Endothelial cell of umbilical vein (primary cell): ENCODE data around the gene AMPH. TPM values are rescaled to one million over a fixed set of nuclear protein-coding genes. Genes with fewer than 3 reads are reported as not detected.

Experiments
- BruUV-seq: library from RNA; stranded (reverse); fragments of 400-500 nt; replicated peaks from 2 replicates; lab custom pipeline; 2021; lab: Mats Ljungman, UMichigan
- CTCF ChIA-PET: fragments of 300-600, 350-600 bp; sonication (Branson Sonifier 250); formaldehyde crosslinking; loops from one replicate; lab custom pipeline; 2021; ENCODE audit warnings: antibody characterized with exemption, inconsistent platforms; lab: Charles Lee
- POLR2A ChIA-PET: fragments of 300-600, 350-600 bp; sonication (Branson Sonifier 250); formaldehyde crosslinking; loops from one replicate; lab custom pipeline; 2021; ENCODE audit warnings: antibody characterized with exemption, inconsistent platforms; lab: Charles Lee
- DNase-seq: peaks from one replicate; pipeline ENCODE4 v3.0.0-alpha.2; 2011; ENCODE audit warnings: low read depth, low spot score
- FAIRE-seq: peaks from 2 replicates; lab custom pipeline; 2011; peaks lifted over from hg19 to GRCh38; lab: Jason Lieb, UNC
- H2AFZ ChIP-seq: 2 replicates; pipeline ENCODE4 v1.6.0; 2012; ENCODE audit warnings: low read depth, low read length, control low read depth, inconsistent platforms
- H3K27ac ChIP-seq: 2 replicates; pipeline ENCODE4 v1.5.1; 2011; ENCODE audit warnings: low read depth, mild to moderate bottlenecking, control low read depth, low read length, moderate library complexity; ENCODE audit not compliant: insufficient read depth
- H3K27me3 ChIP-seq, 2 experiments: 2 replicates each; pipeline versions ENCODE4 v1.6.0 to v1.6.1; 2011; ENCODE audit warnings: low read length in 2 of 2, mixed read lengths in 1 of 2; ENCODE audit not compliant: control insufficient read depth in 2 of 2, insufficient read depth in 2 of 2
- H3K36me3 ChIP-seq, 2 experiments: 2 replicates in 1 of 2; 3 replicates in 1 of 2; pipeline ENCODE4 v1.5.1; 2011; ENCODE audit warnings: low read length in 2 of 2, mild to moderate bottlenecking in 1 of 2, moderate library complexity in 1 of 2; ENCODE audit not compliant: control insufficient read depth in 2 of 2, insufficient read depth in 2 of 2; ENCODE audit errors: extremely low read depth in 1 of 2
- H3K4me1 ChIP-seq: 3 replicates; pipeline ENCODE4 v1.5.1; 2011; ENCODE audit warnings: mild to moderate bottlenecking, low read length; ENCODE audit not compliant: control insufficient read depth, insufficient read depth; ENCODE audit errors: extremely low read depth
- H3K4me2 ChIP-seq: 2 replicates; pipeline ENCODE4 v1.6.1; 2011; ENCODE audit warnings: low read length, control low read depth, mixed read lengths; ENCODE audit not compliant: insufficient read depth
- H3K4me3 ChIP-seq, 3 experiments: fragments of 200-600 bp in 1 of 3; sonication (generic), shearing (Covaris generic) in 1 of 3; replicated peaks in 1 of 3; 2 replicates each; pipeline ENCODE4 v1.5.1; 2011 to 2016; ENCODE audit warnings: control low read depth in 3 of 3, low read length in 3 of 3, mild to moderate bottlenecking in 2 of 3, inconsistent platforms in 1 of 3, low read depth in 1 of 3, moderate library complexity in 1 of 3; ENCODE audit not compliant: insufficient read depth in 1 of 3
- H3K79me2 ChIP-seq: 2 replicates; pipeline ENCODE4 v1.6.0; 2012; ENCODE audit warnings: low read length, inconsistent platforms; ENCODE audit not compliant: control insufficient read depth, insufficient read depth
- H3K9ac ChIP-seq: replicated peaks from 2 replicates; pipeline ENCODE3; 2011; ENCODE audit warnings: low read length, control low read depth; ENCODE audit not compliant: insufficient read depth; ENCODE audit errors: extremely low read depth
- H3K9me1 ChIP-seq: replicated peaks from 3 replicates; pipeline ENCODE4 v1.6.0; 2011; ENCODE audit warnings: mild to moderate bottlenecking, low read length; ENCODE audit not compliant: control insufficient read depth, insufficient read depth; ENCODE audit errors: extremely low read depth
- H3K9me3 ChIP-seq: replicated peaks from 2 replicates; pipeline ENCODE4 v1.5.1; 2012; ENCODE audit warnings: low read length, inconsistent platforms; ENCODE audit not compliant: control insufficient read depth, insufficient read depth
- H4K20me1 ChIP-seq: replicated peaks from 2 replicates; pipeline ENCODE3; 2011; ENCODE audit warnings: mild to moderate bottlenecking, low read length; ENCODE audit not compliant: control insufficient read depth, insufficient read depth; ENCODE audit errors: extremely low read depth
- CTCF ChIP-seq, 2 donors: IDR thresholded peaks; 1 replicate in 1 of 2; 2 replicates in 1 of 2; pipeline ENCODE4 v1.5.1; 2011; ENCODE audit warnings: low read length in 2 of 2, mild to moderate bottlenecking in 2 of 2, moderate library complexity in 2 of 2, control low read depth in 1 of 2, inconsistent platforms in 1 of 2, low read depth in 1 of 2; ENCODE audit not compliant: insufficient read depth in 1 of 2; ENCODE audit errors: extremely low read depth in 1 of 2
- EZH2 ChIP-seq: IDR thresholded peaks from 2 replicates; pipeline ENCODE4 v1.6.1; 2012; ENCODE audit warnings: borderline replicate concordance, low read depth, mild to moderate bottlenecking, moderate library complexity, low read length, inconsistent platforms; ENCODE audit not compliant: severe bottlenecking
- FOS ChIP-seq: IDR thresholded peaks from 2 replicates; pipeline ENCODE4 v1.6.1; 2011; ENCODE audit warnings: mild to moderate bottlenecking, low read length, moderate library complexity, borderline replicate concordance; ENCODE audit not compliant: insufficient read depth
- GATA2 ChIP-seq: IDR thresholded peaks from 2 replicates; pipeline ENCODE4 v1.7.0; 2011; ENCODE audit warnings: low read depth, mild to moderate bottlenecking, moderate library complexity, mixed read lengths, low read length; ENCODE audit not compliant: insufficient read length, insufficient read depth
- JUN ChIP-seq: IDR thresholded peaks from 2 replicates; pipeline ENCODE4 v1.6.1; 2011; ENCODE audit warnings: borderline replicate concordance, low read depth; ENCODE audit not compliant: insufficient read length, insufficient read depth
- MAX ChIP-seq: IDR thresholded peaks from 2 replicates; pipeline ENCODE4 v1.6.1; 2011; ENCODE audit not compliant: insufficient read depth, insufficient read length
- MYC ChIP-seq: IDR thresholded peaks from one replicate; pipeline ENCODE4 v1.6.1; 2011; ENCODE audit warnings: mild to moderate bottlenecking, low read depth, low read length
- POLR2A ChIP-seq: IDR thresholded peaks from 2 replicates; pipeline ENCODE4 v1.6.1; 2012; ENCODE audit warnings: low read depth, mild to moderate bottlenecking, control low read depth, low read length
- POLR2AphosphoS5 ChIP-seq: IDR thresholded peaks from 2 replicates; pipeline ENCODE4 v1.6.1; 2012; ENCODE audit warnings: low read depth, mild to moderate bottlenecking, control low read depth, low read length, moderate library complexity; ENCODE audit not compliant: insufficient read depth
- dilution Hi-C: fragments of 300-500 bp; cut with MboI; formaldehyde crosslinking; loops from one replicate; pipeline ENCODE4 v1.15.0; 2019; ENCODE audit warnings: low sequenced_read_pairs; ENCODE audit not compliant: extremely low pct_ligation_motif_present
- intact Hi-C: fragments of 100-400 bp; cut with micrococcal nuclease; formaldehyde crosslinking; loops from one replicate; pipeline ENCODE4 v1.10.0; 2022
- polyA plus RNA-seq, 4 experiments: library from polyadenylated mRNA; depleted of rRNA in 3 of 4; stranded (reverse) in 3 of 4; unstranded in 1 of 4; fragments of >200 nt; gene quantifications; 2 replicates each; pipeline versions ENCODE4 v1.2.1 to v1.2.3, GENCODE V29; 2011 to 2012; ENCODE audit warnings: missing spikeins in 1 of 4
- total RNA-seq: library from RNA; stranded (reverse); gene quantifications from 2 replicates; pipeline ENCODE4 v1.2.3, GENCODE V29; 2021

AMPH gene
- total and polyA plus RNA-seq, 2 donors (not counting 3 experiments of a cell fraction or from before 2014, with no cell fraction given): 5.2 to 9.2 TPM

- Histone ChIP-seq H3K9ac (no peak overlapping the region), H3K4me1 (no peaks in the 10 kb centered on the region), H3K4me2 (no peak overlapping the region), H3K79me2 (no peaks in the 10 kb centered on the region), H3K9me3 (no peaks in the 10 kb centered on the region), H3K27me3 (no peaks in the 10 kb centered on the region), H3K36me3 (no peaks in the 10 kb centered on the region), H3K4me3 (no peak overlapping the region), H2AFZ (no peak overlapping the region), H4K20me1 (no peaks in the 10 kb centered on the region), H3K9me1 (no peaks in the 10 kb centered on the region), H3K27ac (no peak overlapping the region)
- dilution Hi-C loops: no loop called here
- DNase-seq: no peak
- ChIA-PET POLR2A (no interaction called here), CTCF (no interaction called here)
- TF ChIP-seq FOS: no peak
- TF ChIP-seq GATA2: no peak
- no peak for TF ChIP-seq EZH2
- no peak for TF ChIP-seq CTCF (IDR thresholded peaks at IDR 0.05; ENCODE audit: extremely low read depth in 1 of 2, insufficient read depth in 1 of 2, low read depth in 1 of 2, low read length in 2 of 2)
- TF ChIP-seq POLR2AphosphoS5: no peak
- no peak for TF ChIP-seq JUN
- no peak for TF ChIP-seq MYC
- no peak for TF ChIP-seq POLR2A
- no peak for TF ChIP-seq MAX
- BruUV-seq: no TSS peak
- no peak for FAIRE-seq
- intact Hi-C loops: no loop called here
Observed at GRCh38 chr7:38462819-38463218, 168.4 kb downstream of the AMPH start.
